Activated CD8-positive, alpha-beta T cell treated with anti-CD3 and anti-CD28 coated beads for 36 hours (primary cell): ENCODE results near the gene KCNN4. TPM values are rescaled to one million over a fixed set of nuclear protein-coding genes. Genes with fewer than 3 reads are reported as not detected.

ENCODE experiments used
- ATAC-seq: fragments of 200-7000 bp; cut with Tn5 transposase; one replicate; pipeline ENCODE4 v1.10.0; 2021; ENCODE audit warnings: mild to moderate bottlenecking, moderate library complexity
- CTCF ChIA-PET: fragments of 350-600 bp; sonication (Branson Sonifier 250); formaldehyde crosslinking; loops from one replicate; lab custom pipeline; 2021; ENCODE audit warnings: antibody characterized with exemption; lab: Charles Lee
- POLR2A ChIA-PET: fragments of 350-600 bp; sonication (Branson Sonifier 250); formaldehyde crosslinking; loops from one replicate; lab custom pipeline; 2021; ENCODE audit warnings: antibody characterized with exemption; lab: Charles Lee
- DNase-seq: peaks from one replicate; pipeline ENCODE4 v3.0.0-alpha.2; 2020
- H3K27ac Mint-ChIP-seq: one replicate; pipeline ENCODE4 v1.8.0; 2021; ENCODE audit warnings: mild to moderate bottlenecking, mixed read lengths
- H3K27me3 Mint-ChIP-seq: one replicate; pipeline ENCODE4 v1.8.0; 2021; ENCODE audit warnings: mixed read lengths
- H3K36me3 Mint-ChIP-seq: one replicate; pipeline ENCODE4 v1.8.0; 2021; ENCODE audit warnings: low read depth, mixed read lengths
- H3K4me1 Mint-ChIP-seq: one replicate; pipeline ENCODE4 v1.8.0; 2021; ENCODE audit warnings: low read depth, mixed read lengths
- H3K4me3 Mint-ChIP-seq: one replicate; pipeline ENCODE4 v1.8.0; 2021; ENCODE audit warnings: mild to moderate bottlenecking, moderate library complexity, mixed read lengths
- H3K9me3 Mint-ChIP-seq: one replicate; pipeline ENCODE4 v1.8.0; 2021; ENCODE audit warnings: mixed read lengths
- CTCF ChIP-seq: fragments of 200-600 bp; IDR thresholded peaks from one replicate; pipeline ENCODE4 v1.8.0; 2022; ENCODE audit warnings: antibody characterized with exemption, mild to moderate bottlenecking
- intact Hi-C: fragments of 100-400 bp; cut with micrococcal nuclease; formaldehyde crosslinking; loops from one replicate; pipeline ENCODE4 v1.10.0; 2022
- total RNA-seq, 2 experiments: library from RNA; stranded (reverse); gene quantifications; one replicate each; pipeline ENCODE4 v1.2.3, GENCODE V29; 2021

The KCNN4 gene
- total RNA-seq, 2 experiments from 2014 or later = 49.5 to 49.6 TPM

GRCh38 chr19:43748685-43749084 lies 32.1 kb downstream of the KCNN4 start:
- no peak for TF ChIP-seq CTCF
- H3K9me3 Mint-ChIP-seq = no peaks in the 10 kb centered on the region
- H3K27me3 Mint-ChIP-seq = no peaks in the 10 kb centered on the region
- H3K4me1 Mint-ChIP-seq = peaks cover 33% of the 10 kb centered on the region
- ChIA-PET POLR2A (no interaction called here), CTCF (interaction anchor here (1.0 kb wide), 1 partner anchor 61 kb away, joined by 3 read pairs; no protein-coding TSS in a partner anchor)
- peak overlapping the region; percentile 72 for H3K27ac Mint-ChIP-seq
- peaks cover 58% of the 10 kb centered on the region for H3K36me3 Mint-ChIP-seq
- no peak for DNase-seq
- intact Hi-C loops = no loop called here
- no peak overlapping the region for H3K4me3 Mint-ChIP-seq
- no peak for ATAC-seq

GRCh38 chr19:43748205-43748594 lies 32.6 kb downstream of the KCNN4 start:
- no peak for TF ChIP-seq CTCF
- DNase-seq (no peak), ATAC-seq (no peak)
- ChIA-PET POLR2A (no interaction called here), CTCF (interaction anchor here (1.0 kb wide), 1 partner anchor 61 kb away, joined by 3 read pairs; no protein-coding TSS in a partner anchor)
- Mint-ChIP-seq H3K9me3 (no peaks in the 10 kb centered on the region), H3K27ac (peak overlapping the region; percentile 71), H3K36me3 (peaks cover 60% of the 10 kb centered on the region), H3K4me1 (peaks cover 31% of the 10 kb centered on the region), H3K4me3 (no peak overlapping the region), H3K27me3 (no peaks in the 10 kb centered on the region)
- intact Hi-C loops = no loop called here

GRCh38 chr19:43747557-43748204 lies 33.1 kb downstream of the KCNN4 start:
- H3K9me3 Mint-ChIP-seq = no peaks in the 10 kb centered on the region
- H3K4me3 Mint-ChIP-seq = no peak overlapping the region
- ChIA-PET CTCF (interaction anchor here (1.0 to 3.1 kb wide), 3 partner anchors 47 to 63 kb away, joined by 3 to 29 read pairs (median 11); no protein-coding TSS in a partner anchor), POLR2A (no interaction called here)
- no peaks in the 10 kb centered on the region for H3K27me3 Mint-ChIP-seq
- peaks cover 26% of the 10 kb centered on the region for H3K4me1 Mint-ChIP-seq
- intact Hi-C loops = no loop called here
- peak; percentile 24 for ATAC-seq
- H3K36me3 Mint-ChIP-seq = peaks cover 60% of the 10 kb centered on the region
- no peak for TF ChIP-seq CTCF
- no peak for DNase-seq
- H3K27ac Mint-ChIP-seq = peak overlapping the region; percentile 71

- Mint-ChIP-seq H3K4me3 (no peak overlapping the region), H3K27ac (no peak overlapping the region), H3K27me3 (no peaks in the 10 kb centered on the region), H3K9me3 (no peaks in the 10 kb centered on the region), H3K4me1 (peaks cover 9% of the 10 kb centered on the region), H3K36me3 (peaks cover 60% of the 10 kb centered on the region)
- ChIA-PET CTCF (interaction anchor here (1.0 to 4.1 kb wide), 4 partner anchors 23 to 75 kb away, joined by 3 to 26 read pairs (median 4); no protein-coding TSS in a partner anchor), POLR2A (interaction anchor here (0.8 to 1.7 kb wide), 2 partner anchors 11 to 42 kb away, joined by 3 to 4 read pairs; partner anchors contain the start of gene SMG9)
- ATAC-seq (no peak), DNase-seq (no peak)
- intact Hi-C loops = no loop called here
- no peak for TF ChIP-seq CTCF
Measured at GRCh38 chr19:43743059-43743458, 37.7 kb downstream of the KCNN4 start.
